HepG2 (cell line): ENCODE measurements around the gene SLC2A11. TPM values are rescaled to one million over a fixed set of nuclear protein-coding genes. Genes with fewer than 3 reads are reported as not detected.
"Not testable (repeated sequence)": the region's sequence is repeated elsewhere in the genome, so short reads cannot be mapped to it uniquely, and the experiment has no call there.

ENCODE experiments used
- ATF2 ChIP-seq: sonication (generic); formaldehyde crosslinking; IDR thresholded peaks from 2 replicates; pipeline ENCODE4 v1.4.0; 2020; ENCODE audit warnings: missing genetic modification reagents
- DNMT3B ChIP-seq: conservative IDR thresholded peaks from 2 replicates; pipeline ENCODE4 v1.6.1; 2016; ENCODE audit warnings: missing biosample characterization, control low read depth
- FOXA1 ChIP-seq, 2 experiments: fragments of 450-650 bp in 1 of 2; sonication (generic) in 1 of 2; formaldehyde crosslinking in 1 of 2; IDR thresholded peaks; 2 replicates each; pipeline versions ENCODE4 v1.4.0 to v1.6.1; 2016 to 2020; ENCODE audit warnings: missing genetic modification reagents in 1 of 2
- FOXA3 ChIP-seq: IDR thresholded peaks from 2 replicates; pipeline ENCODE4 v1.6.1; 2016; ENCODE audit warnings: missing genetic modification reagents, missing compliant biosample characterization
- FOXP1 ChIP-seq, 2 experiments: fragments of 450-650 bp in 1 of 2; IDR thresholded peaks; 2 replicates each; pipeline ENCODE4 v1.6.1; 2017 to 2018; ENCODE audit warnings: antibody characterized with exemption in 1 of 2
- JUND ChIP-seq: sonication (generic); formaldehyde crosslinking; IDR thresholded peaks from 2 replicates; pipeline ENCODE4 v1.8.0; 2022; ENCODE audit warnings: mild to moderate bottlenecking, missing genetic modification reagents
- KDM1A ChIP-seq: IDR thresholded peaks from 2 replicates; pipeline ENCODE4 v1.6.1; 2016; ENCODE audit warnings: missing compliant biosample characterization
- KLF16 ChIP-seq, 2 experiments: sonication (generic) in 1 of 2; formaldehyde crosslinking in 1 of 2; IDR thresholded peaks; 2 replicates each; pipeline versions ENCODE4 v1.6.1 to v1.8.0; 2016 to 2023; ENCODE audit warnings: missing genetic modification reagents in 2 of 2, missing compliant biosample characterization in 1 of 2
- MED1 ChIP-seq: sonication (generic); formaldehyde crosslinking; IDR thresholded peaks from 2 replicates; pipeline ENCODE4 v1.4.0; 2020; ENCODE audit warnings: missing genetic modification reagents
- RCOR2 ChIP-seq: IDR thresholded peaks from 2 replicates; pipeline ENCODE4 v1.6.1; 2016; ENCODE audit warnings: missing biosample characterization, missing genetic modification reagents
- RXRB ChIP-seq: IDR thresholded peaks from 2 replicates; pipeline ENCODE4 v1.6.1; 2016; ENCODE audit warnings: borderline replicate concordance, missing genetic modification reagents, missing compliant biosample characterization
- SIX4 ChIP-seq: sonication (generic); formaldehyde crosslinking; IDR thresholded peaks from 2 replicates; pipeline ENCODE4 v1.4.0; 2020; ENCODE audit warnings: missing genetic modification reagents
- SMAD3 ChIP-seq: sonication (generic); formaldehyde crosslinking; IDR thresholded peaks from 2 replicates; pipeline ENCODE4 v1.4.0; 2020; ENCODE audit warnings: missing genetic modification reagents
- SOX6 ChIP-seq, 2 experiments: fragments of 450-650 bp in 1 of 2; sonication (generic) in 1 of 2; formaldehyde crosslinking in 1 of 2; IDR thresholded peaks; 2 replicates each; pipeline versions ENCODE4 v1.4.0 to v1.6.1; 2017 to 2020; ENCODE audit warnings: antibody characterized with exemption in 1 of 2, mild to moderate bottlenecking in 1 of 2, missing genetic modification reagents in 1 of 2
- ZGPAT ChIP-seq: IDR thresholded peaks from 2 replicates; pipeline ENCODE4 v1.6.1; 2016; ENCODE audit warnings: mild to moderate bottlenecking
- ZMYM2 ChIP-seq: sonication (generic); formaldehyde crosslinking; IDR thresholded peaks from 2 replicates; pipeline ENCODE4 v1.8.0; 2022; ENCODE audit warnings: mild to moderate bottlenecking, missing genetic modification reagents
- polyA plus RNA-seq, 8 experiments: library from polyadenylated mRNA; depleted of rRNA in 3 of 8; stranded (reverse) in 7 of 8; unstranded in 1 of 8; fragments of >200 nt; fragmentation: Illumina TruSeq in 4 of 8; extraction: Trizol in 4 of 8; gene quantifications; 2 replicates each; pipeline versions ENCODE4 v1.2.1 to v1.2.3, GENCODE V29; 2011 to 2016; ENCODE audit warnings: low read depth in 4 of 8, missing spikeins in 1 of 8, mixed read lengths in 1 of 8; ENCODE audit not compliant: insufficient read depth in 1 of 8
- total RNA-seq, 5 experiments: library from RNA; depleted of rRNA; stranded (reverse); fragments of >200 nt; fragmentation: Illumina TruSeq; extraction: Trizol; gene quantifications; 2 replicates each; pipeline ENCODE4 v1.2.3, GENCODE V29; 2016; ENCODE audit warnings: low read depth in 1 of 5
- TF ChIP-seq, protein P1 (sequence below): IDR thresholded peaks from 2 replicates; pipeline ENCODE4 v1.6.1; 2016; ENCODE audit warnings: low read depth, missing genetic modification reagents, missing compliant biosample characterization
- TF ChIP-seq, protein P2 (sequence below): sonication (generic); formaldehyde crosslinking; IDR thresholded peaks from 2 replicates; pipeline ENCODE4 v1.4.0; 2020; ENCODE audit warnings: missing genetic modification reagents

The SLC2A11 gene
- total and polyA plus RNA-seq, 2 of the 13 experiments (the other 11 are each of a cell fraction or from before 2014, with no cell fraction given), result 15.2 to 15.4 TPM

DNA sequence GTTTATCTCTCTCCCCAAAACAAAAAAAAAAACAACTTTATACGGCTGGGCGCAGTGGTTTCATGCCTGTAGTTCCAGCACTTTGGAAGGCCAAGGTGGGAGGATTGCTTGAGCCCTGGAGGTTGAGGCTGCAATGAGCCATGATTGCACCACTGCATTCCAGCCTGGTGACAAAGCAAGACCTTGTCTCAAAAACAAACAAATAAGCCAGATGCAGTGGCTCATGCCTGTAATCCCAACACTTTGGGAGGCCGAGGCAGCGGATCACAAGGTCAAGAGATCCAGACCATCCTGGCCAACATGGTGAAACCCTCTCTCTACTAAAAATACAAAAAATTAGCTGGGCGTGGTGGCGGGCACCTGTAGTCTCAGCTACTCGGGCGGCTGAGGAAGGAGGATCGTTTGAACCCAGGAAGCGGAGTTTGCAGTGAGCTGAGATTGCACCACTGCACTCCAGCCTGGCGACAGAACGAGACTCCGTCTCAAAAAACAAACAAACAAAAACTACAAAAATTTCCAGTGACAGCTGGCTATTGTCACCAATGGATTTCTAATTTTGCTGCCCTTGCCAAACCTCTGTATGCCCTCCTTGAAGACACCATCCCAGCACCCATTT is 64.0 kb downstream of the SLC2A11 start (continued):
- not testable (repeated sequence) for TF ChIP-seq FOXA1, FOXP1, SOX6 (IDR thresholded peaks at IDR 0.05)
- TF ChIP-seq FOXA1 (CRISPR knock-in tag; IDR thresholded peaks at IDR 0.05) (peak; percentile 55), ATF2 (CRISPR knock-in tag) (peak; percentile 59; the same call in 1 of the 2 replicates), RCOR2 (peak; percentile 82), FOXA3 (peak; percentile 81), ZMYM2 (CRISPR knock-in tag) (peak; percentile 92), DNMT3B (CRISPR knock-in tag) (0 out of 2 replicates have a peak, but pooled peaks have one; percentile 53), ZGPAT (CRISPR knock-in tag) (peak; percentile 71), FOXP1 (CRISPR knock-in tag; IDR thresholded peaks at IDR 0.05) (peak; percentile 80), SIX4 (CRISPR knock-in tag) (0 out of 2 replicates have a peak, but pooled peaks have one; percentile 41), SOX6 (CRISPR knock-in tag; IDR thresholded peaks at IDR 0.05) (peak; percentile 62; the same call in 1 of the 2 replicates), RXRB (CRISPR knock-in tag) (peak; percentile 59; the same call in 1 of the 2 replicates), KDM1A (CRISPR knock-in tag) (peak; percentile 94), SMAD3 (CRISPR knock-in tag) (peak; percentile 44; the same call in 1 of the 2 replicates), MED1 (CRISPR knock-in tag) (peak; percentile 72), KLF16 (CRISPR knock-in tag; IDR thresholded peaks at IDR 0.05) (peak in 1 of 2 experiments; percentile 26; a peak in 1 of 4 replicates), JUND (CRISPR knock-in tag) (peak; percentile 94)
- TF ChIP-seq, protein P1, sequence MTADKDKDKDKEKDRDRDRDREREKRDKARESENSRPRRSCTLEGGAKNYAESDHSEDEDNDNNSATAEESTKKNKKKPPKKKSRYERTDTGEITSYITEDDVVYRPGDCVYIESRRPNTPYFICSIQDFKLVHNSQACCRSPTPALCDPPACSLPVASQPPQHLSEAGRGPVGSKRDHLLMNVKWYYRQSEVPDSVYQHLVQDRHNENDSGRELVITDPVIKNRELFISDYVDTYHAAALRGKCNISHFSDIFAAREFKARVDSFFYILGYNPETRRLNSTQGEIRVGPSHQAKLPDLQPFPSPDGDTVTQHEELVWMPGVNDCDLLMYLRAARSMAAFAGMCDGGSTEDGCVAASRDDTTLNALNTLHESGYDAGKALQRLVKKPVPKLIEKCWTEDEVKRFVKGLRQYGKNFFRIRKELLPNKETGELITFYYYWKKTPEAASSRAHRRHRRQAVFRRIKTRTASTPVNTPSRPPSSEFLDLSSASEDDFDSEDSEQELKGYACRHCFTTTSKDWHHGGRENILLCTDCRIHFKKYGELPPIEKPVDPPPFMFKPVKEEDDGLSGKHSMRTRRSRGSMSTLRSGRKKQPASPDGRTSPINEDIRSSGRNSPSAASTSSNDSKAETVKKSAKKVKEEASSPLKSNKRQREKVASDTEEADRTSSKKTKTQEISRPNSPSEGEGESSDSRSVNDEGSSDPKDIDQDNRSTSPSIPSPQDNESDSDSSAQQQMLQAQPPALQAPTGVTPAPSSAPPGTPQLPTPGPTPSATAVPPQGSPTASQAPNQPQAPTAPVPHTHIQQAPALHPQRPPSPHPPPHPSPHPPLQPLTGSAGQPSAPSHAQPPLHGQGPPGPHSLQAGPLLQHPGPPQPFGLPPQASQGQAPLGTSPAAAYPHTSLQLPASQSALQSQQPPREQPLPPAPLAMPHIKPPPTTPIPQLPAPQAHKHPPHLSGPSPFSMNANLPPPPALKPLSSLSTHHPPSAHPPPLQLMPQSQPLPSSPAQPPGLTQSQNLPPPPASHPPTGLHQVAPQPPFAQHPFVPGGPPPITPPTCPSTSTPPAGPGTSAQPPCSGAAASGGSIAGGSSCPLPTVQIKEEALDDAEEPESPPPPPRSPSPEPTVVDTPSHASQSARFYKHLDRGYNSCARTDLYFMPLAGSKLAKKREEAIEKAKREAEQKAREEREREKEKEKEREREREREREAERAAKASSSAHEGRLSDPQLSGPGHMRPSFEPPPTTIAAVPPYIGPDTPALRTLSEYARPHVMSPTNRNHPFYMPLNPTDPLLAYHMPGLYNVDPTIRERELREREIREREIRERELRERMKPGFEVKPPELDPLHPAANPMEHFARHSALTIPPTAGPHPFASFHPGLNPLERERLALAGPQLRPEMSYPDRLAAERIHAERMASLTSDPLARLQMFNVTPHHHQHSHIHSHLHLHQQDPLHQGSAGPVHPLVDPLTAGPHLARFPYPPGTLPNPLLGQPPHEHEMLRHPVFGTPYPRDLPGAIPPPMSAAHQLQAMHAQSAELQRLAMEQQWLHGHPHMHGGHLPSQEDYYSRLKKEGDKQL (CRISPR knock-in tag), result peak; percentile 62; the same call in 1 of the 2 replicates
- TF ChIP-seq, protein P2, sequence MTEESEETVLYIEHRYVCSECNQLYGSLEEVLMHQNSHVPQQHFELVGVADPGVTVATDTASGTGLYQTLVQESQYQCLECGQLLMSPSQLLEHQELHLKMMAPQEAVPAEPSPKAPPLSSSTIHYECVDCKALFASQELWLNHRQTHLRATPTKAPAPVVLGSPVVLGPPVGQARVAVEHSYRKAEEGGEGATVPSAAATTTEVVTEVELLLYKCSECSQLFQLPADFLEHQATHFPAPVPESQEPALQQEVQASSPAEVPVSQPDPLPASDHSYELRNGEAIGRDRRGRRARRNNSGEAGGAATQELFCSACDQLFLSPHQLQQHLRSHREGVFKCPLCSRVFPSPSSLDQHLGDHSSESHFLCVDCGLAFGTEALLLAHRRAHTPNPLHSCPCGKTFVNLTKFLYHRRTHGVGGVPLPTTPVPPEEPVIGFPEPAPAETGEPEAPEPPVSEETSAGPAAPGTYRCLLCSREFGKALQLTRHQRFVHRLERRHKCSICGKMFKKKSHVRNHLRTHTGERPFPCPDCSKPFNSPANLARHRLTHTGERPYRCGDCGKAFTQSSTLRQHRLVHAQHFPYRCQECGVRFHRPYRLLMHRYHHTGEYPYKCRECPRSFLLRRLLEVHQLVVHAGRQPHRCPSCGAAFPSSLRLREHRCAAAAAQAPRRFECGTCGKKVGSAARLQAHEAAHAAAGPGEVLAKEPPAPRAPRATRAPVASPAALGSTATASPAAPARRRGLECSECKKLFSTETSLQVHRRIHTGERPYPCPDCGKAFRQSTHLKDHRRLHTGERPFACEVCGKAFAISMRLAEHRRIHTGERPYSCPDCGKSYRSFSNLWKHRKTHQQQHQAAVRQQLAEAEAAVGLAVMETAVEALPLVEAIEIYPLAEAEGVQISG (CRISPR knock-in tag), result peak; percentile 43; the same call in 1 of the 2 replicates
